GM12864 (cell line): ENCODE data around the gene LOX.

Source experiments
- DNase-seq: peaks from one replicate; pipeline ENCODE4 v3.0.0-alpha.2; 2011; ENCODE audit warnings: low read depth
- H3K4me3 ChIP-seq: 2 replicates; pipeline ENCODE4 v1.5.1; 2011; ENCODE audit warnings: mild to moderate bottlenecking, low read depth, low read length, control low read depth
- TF ChIP-seq, protein P1 (sequence below): IDR thresholded peaks from 2 replicates; pipeline ENCODE4 v1.5.1; 2011; ENCODE audit warnings: low read depth, mild to moderate bottlenecking, moderate library complexity, low read length, control low read depth, inconsistent platforms; ENCODE audit errors: missing control alignments

Gene LOX

GRCh38 chr5:122036326-122036725 is 41.7 kb downstream of the LOX start:
- H3K4me3 ChIP-seq = no peak overlapping the region
- TF ChIP-seq, protein P1, sequence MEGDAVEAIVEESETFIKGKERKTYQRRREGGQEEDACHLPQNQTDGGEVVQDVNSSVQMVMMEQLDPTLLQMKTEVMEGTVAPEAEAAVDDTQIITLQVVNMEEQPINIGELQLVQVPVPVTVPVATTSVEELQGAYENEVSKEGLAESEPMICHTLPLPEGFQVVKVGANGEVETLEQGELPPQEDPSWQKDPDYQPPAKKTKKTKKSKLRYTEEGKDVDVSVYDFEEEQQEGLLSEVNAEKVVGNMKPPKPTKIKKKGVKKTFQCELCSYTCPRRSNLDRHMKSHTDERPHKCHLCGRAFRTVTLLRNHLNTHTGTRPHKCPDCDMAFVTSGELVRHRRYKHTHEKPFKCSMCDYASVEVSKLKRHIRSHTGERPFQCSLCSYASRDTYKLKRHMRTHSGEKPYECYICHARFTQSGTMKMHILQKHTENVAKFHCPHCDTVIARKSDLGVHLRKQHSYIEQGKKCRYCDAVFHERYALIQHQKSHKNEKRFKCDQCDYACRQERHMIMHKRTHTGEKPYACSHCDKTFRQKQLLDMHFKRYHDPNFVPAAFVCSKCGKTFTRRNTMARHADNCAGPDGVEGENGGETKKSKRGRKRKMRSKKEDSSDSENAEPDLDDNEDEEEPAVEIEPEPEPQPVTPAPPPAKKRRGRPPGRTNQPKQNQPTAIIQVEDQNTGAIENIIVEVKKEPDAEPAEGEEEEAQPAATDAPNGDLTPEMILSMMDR = no peak
- no peak for DNase-seq

- TF ChIP-seq, protein P1 = no peak
- no peak for DNase-seq
- H3K4me3 ChIP-seq = no peak overlapping the region
These were observed 42.1 kb downstream of the LOX start for GRCh38 chr5:122035913-122036312.

- DNase-seq = no peak
- no peak overlapping the region for H3K4me3 ChIP-seq
- TF ChIP-seq, protein P1 = no peak
These were observed 46.2 kb downstream of the LOX start for GRCh38 chr5:122031836-122032235.

DNA sequence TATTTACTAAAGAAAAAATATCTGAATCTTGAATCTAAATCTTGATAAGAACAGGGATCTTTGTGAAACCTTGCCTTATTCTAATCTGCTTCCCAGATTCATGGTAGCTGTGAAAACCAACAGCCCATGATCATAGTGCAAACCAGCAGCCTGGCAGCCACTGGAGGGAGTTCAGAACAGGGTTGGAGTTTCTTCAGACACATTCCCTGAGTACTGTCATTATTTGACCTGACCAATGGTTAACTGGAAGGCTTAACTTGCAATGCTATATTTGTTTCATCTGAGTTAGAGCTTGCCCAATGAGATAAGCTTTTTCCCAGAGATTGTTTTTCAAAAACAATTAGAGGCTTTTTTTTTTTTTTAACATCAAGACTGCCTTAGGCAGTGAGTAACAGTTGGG is 47.8 kb downstream of the LOX start:
- no peak for DNase-seq
- TF ChIP-seq, protein P1 = no peak
- H3K4me3 ChIP-seq = no peak overlapping the region

- TF ChIP-seq, protein P1 = no peak
- no peak overlapping the region for H3K4me3 ChIP-seq
- no peak for DNase-seq
These were observed 48.2 kb downstream of the LOX start for GRCh38 chr5:122029818-122030217.

GRCh38 chr5:122022966-122023365 is 55.1 kb downstream of the LOX start:
- no peak overlapping the region for H3K4me3 ChIP-seq
- TF ChIP-seq, protein P1 = no peak
- DNase-seq = no peak

- DNase-seq = no peak
- TF ChIP-seq, protein P1 = no peak
- H3K4me3 ChIP-seq = no peak overlapping the region
These were observed 58.0 kb downstream of the LOX start for GRCh38 chr5:122019919-122020590.
